Fibroblast of the aortic adventitia (primary cell): ENCODE data around the gene FCN3. TPM values are rescaled to one million over a fixed set of nuclear protein-coding genes. Genes with fewer than 3 reads are reported as not detected.

Experiments used
- DNase-seq: peaks from one replicate; pipeline ENCODE4 v3.0.0-alpha.2; 2010; ENCODE audit warnings: low read depth
- H3K4me3 ChIP-seq: 2 replicates; pipeline ENCODE4 v1.5.1; 2011; ENCODE audit warnings: low read depth, mild to moderate bottlenecking, control low read depth, low read length, moderate library complexity
- CTCF ChIP-seq: IDR thresholded peaks from 2 replicates; pipeline ENCODE4 v1.5.1; 2011; ENCODE audit warnings: mild to moderate bottlenecking, low read length, control low read depth, inconsistent platforms; ENCODE audit not compliant: insufficient read depth
- total RNA-seq: library from RNA; depleted of rRNA; stranded (reverse); fragments of >200 nt; gene quantifications from 2 replicates; pipeline ENCODE4 v1.2.3, GENCODE V29; 2012; ENCODE audit warnings: low replicate concordance

Gene FCN3
- total RNA-seq, 1 donor: not detected

GRCh38 chr1:27383661-27384060, 9.0 kb upstream of the FCN3 start:
- no peak for TF ChIP-seq CTCF
- H3K4me3 ChIP-seq: no peak overlapping the region
- DNase-seq: no peak

GRCh38 chr1:27383039-27383605, 8.5 kb upstream of the FCN3 start, which contains the start of gene CD164L2:
CD164L2 (minus strand) TSS chr1:27383333; CDS start chr1:27383239, 94 bp downstream.
- no peak for DNase-seq
- H3K4me3 ChIP-seq: no peak within 1 kb of the TSS
- no peak for TF ChIP-seq CTCF

- no peak overlapping the region for H3K4me3 ChIP-seq
- no peak for DNase-seq
- TF ChIP-seq CTCF: no peak
Observed at GRCh38 chr1:27381969-27382762, 7.5 kb upstream of the FCN3 start.

GRCh38 chr1:27380766-27381733, 6.4 kb upstream of the FCN3 start:
- DNase-seq: no peak
- no peak for TF ChIP-seq CTCF
- H3K4me3 ChIP-seq: no peak overlapping the region

- no peak for DNase-seq
- no peak for TF ChIP-seq CTCF
- no peak overlapping the region for H3K4me3 ChIP-seq
Observed at GRCh38 chr1:27380224-27380623, 5.6 kb upstream of the FCN3 start.

GRCh38 chr1:27379564-27380122, 5.0 kb upstream of the FCN3 start:
- no peak for TF ChIP-seq CTCF
- H3K4me3 ChIP-seq: no peak overlapping the region
- DNase-seq: no peak
